Activated gamma-delta T cell treated with anti-CD3 and anti-CD28 coated beads, Interleukin-2, amount 50 U/mL, for 16 hours (primary cell): ENCODE results near the gene RFLNA.

ENCODE experiments used
- DNase-seq: peaks from one replicate; pipeline ENCODE4 v3.0.0-alpha.2; 2020; ENCODE audit warnings: low read depth

The RFLNA gene, protein sequence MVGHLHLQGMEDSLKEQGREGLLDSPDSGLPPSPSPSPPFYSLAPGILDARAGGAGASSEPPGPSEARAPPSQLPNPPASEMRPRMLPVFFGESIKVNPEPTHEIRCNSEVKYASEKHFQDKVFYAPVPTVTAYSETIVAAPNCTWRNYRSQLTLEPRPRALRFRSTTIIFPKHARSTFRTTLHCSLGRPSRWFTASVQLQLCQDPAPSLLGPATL

DNA sequence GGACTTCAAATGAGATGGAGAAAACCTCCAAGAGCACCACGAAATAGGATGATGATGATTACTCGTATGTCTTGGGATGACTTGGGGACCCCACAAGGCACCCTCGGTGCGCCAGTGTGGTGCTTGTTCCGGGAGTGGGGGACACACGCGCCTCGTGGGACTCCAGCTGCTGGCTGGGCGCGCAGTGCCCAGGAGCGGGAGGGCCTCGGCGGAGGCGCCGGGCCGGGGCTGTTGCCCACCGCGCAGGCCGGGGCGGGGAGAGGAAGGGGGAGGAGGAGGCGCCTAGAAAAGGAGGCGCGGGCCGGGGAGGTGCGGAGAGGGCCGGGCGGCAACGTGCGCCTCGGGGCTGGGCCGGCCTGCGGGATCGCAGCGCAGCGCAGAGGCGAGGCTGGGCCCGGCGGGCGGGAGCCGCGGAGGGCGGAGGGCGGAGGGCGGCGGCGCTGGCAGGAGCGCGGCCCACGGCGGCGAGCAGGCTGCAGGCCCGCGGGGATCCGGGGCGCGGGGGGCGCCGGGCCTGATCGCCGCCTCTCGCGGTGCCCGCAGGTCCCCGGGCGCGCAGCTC is at the start of gene RFLNA:
RFLNA (plus strand) TSS at position 314 of the 562 bp plus-strand sequence. CDS start 337 bp downstream, outside the sequence.
- no peak for DNase-seq

DNA sequence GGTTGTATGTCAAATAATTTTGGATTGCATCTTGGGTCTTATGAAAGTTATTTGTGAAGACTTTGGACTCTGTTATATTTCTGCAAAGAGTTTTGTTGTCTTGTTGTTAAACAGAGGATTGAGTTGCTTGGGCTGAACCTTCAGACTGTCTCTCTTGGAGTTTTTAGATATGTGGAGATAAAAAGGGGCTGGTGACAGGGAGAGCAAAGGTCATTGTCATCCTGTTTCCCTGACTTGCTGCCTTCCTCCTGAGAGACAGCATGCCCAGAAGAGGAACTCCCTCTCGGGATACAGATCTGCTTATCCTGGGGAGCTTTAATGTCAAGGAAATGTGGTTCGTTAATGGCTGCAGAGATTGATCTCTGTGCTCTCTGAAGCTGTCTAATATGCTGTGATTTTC is 47.6 kb upstream of the RFLNA start:
- no peak for DNase-seq

DNA sequence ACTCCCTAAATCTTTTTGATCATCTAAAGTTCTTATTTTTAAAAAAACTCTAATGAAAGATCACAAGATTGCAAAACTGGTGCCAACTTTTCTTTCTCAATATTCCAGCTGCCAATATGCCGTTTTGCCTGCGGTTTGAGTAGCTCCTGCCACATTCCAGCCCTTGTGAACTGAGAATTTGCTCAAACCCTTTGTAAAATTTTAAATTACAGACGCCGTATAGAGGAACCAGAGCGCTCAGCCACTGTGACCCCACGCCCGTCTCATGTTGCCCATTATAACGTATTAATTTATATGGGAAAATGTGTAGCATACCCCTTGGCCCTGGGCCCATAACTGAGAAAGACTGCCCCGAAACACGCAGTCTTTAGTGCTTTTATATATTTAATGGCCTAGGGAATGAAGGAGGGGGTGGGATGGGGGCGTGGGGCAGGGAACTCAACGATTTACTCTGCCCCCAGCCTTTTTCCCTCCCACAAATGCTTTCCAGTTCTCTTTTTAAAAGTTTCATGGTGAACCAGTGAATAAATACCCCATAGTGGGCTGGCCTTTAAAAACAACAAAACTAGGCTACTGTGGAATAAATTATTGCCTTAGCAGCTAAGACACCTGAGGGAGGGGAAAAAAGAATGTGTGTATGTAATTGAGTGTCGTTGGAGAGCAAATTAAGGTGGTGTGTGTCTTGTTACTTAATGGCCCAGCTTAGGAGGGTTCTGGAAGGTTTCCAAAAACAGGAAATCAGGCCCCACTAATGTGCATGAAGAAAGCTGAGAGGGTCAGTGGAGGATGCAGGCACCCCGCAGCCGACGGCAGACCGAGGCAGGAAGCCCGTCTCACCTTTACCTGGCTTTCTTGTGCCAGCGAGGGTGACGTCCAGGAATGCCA is 45.7 kb upstream of the RFLNA start:
- DNase-seq, result no peak

DNA sequence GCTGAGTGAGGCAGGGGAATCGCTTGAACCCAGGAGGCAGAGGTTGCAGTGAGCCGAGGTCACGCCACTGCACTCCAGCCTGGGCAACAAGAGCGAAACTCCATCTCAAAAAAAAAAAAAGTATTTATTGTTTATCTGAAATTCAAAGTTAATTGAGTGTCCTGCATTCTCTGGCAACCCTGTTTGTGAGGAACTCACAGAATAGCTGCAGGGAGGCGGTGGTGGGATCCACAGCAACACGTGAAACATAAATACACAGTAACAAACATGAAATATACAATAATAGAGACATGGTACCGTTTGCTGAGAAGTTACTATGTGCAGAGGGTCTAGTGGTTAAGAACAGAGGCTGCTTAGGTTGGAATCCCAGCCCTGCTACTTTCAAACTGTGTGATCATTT is 43.7 kb upstream of the RFLNA start:
- DNase-seq, result no peak

DNA sequence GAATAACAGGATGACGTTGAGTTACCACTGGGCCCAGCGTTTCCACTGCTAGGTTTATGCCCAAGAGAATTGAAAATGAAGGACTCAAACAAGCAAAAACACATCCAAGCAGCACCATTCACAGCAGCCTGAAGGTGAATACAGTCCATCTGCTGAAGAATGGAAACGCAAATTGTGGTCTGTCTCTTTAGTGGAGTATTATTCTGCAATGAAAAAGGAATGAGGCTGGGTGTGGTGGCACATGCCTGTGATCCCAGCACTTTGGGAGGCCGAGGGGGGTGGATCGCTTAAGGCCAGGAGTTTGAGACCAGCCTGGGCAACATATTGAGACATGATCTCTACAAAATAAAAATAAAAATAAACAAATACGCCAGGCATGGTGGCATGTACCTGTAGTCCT is 41.9 kb upstream of the RFLNA start:
- no peak for DNase-seq

DNA sequence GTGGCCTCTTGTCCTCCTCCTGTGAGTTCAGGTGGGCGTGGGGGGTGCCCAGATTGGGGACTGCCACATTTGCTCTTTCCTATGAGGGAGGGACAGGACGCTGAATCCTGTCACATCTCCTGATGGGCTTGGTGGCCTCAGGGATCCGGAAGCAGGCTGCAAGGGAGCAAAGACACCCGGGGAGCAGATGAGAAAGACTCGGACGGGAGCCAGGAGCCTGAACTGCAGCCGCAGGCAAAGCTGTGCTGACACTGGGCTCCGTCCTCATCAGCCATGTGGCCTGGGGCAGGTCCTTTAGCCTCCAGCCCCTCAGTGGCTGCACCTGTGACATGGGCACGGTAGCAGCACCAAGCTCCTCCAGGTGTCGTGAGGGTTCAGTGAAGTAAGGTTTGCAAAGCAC is 40.8 kb upstream of the RFLNA start:
- no peak for DNase-seq

DNA sequence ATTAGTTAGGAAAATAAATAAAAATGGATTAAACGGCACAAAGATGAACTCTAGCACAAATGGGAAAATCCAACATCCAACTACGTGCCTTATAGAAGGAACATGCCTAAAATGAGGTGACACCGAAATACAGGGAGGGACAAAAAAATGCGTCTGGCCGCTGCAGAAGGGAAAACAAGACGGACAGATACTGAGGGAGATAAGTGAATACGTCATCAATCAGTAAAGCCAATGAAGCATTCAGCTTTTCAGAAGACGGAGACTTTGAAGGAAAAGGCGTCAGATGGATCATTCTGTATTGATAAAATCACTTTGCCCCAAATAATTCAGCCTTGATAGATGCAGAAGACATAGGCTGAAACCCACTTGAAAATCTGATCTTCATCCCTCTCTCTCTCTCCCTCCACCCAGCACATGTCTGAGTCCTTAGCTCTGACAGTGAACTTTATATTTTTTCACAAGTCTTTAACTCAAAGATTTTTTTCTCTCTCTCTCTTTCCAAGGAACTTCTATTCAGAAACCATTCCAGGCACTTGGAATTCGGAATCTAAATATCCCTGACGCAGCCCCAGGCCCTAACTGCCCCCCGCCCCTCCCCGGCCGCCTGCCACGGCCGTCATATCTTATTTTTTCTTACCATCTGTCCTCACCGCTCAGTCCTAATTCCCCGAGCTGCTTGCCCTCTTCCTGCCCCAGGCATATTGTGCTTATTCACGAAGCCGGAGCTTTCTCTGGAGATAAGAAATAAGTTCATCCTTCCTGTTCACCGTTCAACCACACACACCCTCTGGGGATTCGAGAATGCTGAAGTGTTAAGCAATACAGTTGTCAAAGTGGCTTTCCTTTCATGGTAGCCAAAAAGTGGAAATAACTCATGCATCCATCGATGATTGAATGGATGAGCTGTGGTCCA is 35.5 kb upstream of the RFLNA start:
- DNase-seq, result no peak

DNA sequence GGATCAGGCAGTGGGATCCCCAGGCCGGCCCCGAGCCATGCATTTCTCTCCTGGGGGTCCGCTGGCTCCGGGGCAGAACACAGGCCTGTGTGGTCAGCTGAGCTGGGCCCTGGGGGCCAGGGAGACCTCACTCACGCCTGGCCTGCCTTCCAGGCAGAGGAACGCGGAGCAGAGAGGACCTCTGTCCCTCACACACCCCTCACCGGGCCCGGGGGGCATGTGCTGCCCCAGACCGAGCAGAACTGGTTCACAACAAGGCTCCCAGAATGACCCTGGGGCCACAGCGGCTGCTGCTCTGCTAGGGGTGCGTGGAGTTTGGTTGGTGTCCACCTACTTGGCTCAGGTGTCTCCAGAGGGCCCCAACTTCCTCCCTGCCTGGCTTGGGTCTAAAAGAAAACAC is 33.0 kb upstream of the RFLNA start:
- no peak for DNase-seq

DNA sequence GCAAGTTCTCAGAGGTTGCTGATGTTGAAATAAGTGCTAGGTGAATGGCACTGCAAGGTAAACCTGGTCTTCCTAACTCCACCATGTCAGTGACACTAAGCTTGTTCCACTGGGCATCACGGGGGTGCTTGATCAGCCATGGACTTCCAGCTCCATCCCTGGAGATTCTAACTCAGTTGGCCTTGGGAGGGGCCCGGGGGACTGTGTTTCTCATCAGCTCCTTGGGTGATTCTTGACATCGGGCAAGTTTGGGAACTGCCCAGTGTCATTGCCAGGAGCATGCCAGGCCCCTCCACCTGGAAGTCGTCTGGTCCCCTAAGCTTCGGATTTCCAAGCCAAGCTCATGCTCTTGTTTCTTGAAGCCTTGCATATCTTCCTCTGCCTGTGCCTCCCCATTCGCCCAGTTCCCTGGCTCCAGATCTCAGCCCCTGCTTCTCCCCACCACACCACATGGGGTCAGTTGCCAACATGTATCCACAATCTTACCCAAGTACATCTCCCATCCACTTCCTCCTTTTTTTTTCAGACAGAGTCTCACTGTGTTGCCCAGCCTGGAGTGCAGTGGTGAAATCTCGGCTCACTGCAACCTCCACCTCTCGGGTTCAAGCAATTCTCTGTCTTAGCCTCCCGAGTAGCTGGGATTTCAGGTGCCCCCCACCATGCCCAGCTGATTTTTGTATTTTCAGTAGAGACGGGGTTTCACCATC is 30.7 kb upstream of the RFLNA start:
- no peak for DNase-seq

DNA sequence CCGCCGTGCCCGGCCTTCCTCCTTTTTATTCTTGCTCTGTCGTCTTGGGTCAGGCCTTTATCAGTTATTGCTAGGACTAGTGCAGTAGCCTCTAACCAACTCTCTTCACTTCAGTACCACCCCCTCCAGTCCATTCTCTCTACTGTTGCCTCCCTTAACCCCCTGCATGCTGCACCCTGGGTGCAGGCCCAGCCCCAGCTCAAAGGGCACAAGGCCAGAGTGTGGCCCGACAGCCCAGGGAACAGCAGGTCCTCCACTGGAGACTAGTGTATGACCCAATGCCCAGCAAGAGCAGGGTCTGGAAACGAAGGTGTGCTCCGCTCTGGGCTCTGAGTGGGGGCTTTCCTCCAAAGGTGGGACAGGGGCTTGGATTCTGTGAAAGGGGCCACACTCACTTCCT is 30.0 kb upstream of the RFLNA start:
- DNase-seq, result no peak

DNA sequence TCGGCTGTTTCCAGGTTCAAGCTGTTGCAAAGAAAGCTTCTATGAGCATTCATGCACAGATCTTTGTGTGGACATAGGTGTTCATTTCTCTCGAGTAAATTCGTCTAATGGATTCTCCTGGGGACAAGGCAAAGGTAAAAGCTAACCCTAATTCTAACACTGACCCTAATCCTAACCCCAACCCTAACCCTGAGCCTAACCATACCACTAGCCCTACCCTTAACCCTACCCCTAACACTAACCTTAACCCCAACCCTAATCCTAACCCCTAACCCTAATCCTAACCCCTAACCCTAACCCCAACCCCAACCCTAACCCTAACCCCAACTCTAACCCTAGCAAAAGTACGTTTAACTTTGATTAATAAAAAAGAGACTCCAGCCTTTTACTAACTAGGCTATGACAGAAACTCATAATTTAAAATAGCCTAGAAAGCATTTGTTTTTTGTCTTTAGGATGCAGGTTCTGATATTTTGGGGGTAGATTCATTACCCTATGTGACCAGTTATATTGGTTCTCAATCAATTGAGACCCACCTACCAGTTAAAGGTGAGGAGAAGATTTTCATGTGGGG is 27.6 kb upstream of the RFLNA start:
- no peak for DNase-seq

DNA sequence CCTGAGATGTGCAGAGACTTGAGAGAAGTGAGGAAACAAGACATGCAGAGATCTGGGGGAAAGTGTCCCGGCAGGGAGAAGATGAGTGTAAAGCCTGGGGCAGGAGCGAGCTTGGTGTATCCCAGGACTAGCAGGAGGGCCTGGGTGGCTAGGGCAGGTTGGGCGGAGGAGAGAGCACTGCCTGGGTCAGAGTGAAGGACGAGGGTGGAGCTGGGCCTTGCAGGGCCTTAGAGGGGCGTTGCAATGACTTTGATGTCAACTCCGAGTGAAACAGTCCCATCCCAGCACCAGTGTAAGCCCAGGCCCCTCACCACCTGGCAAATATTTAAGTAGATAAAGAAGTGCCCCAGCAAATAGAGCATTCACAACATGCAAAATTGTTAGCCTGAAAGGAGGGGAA is 24.2 kb upstream of the RFLNA start:
- no peak for DNase-seq

DNA sequence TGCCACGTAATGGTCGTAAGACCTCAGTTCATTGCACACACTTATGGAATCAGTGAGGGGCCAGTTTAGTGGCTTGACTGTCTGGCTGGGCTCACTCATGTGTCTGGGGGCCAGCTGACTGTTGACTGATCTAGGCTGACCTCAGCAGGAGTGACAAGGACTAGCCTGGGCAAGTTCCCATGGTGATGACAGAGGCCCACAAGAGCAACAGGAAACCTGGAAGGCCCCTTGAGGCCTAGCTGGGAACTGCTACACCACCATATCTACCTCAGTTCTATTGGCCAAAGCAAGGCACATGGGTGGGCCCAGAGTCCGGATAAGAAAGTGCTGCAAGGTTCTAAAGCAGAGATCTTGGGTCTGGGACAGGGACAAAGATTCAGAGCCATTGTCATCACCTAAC is 21.3 kb upstream of the RFLNA start:
- DNase-seq, result no peak

DNA sequence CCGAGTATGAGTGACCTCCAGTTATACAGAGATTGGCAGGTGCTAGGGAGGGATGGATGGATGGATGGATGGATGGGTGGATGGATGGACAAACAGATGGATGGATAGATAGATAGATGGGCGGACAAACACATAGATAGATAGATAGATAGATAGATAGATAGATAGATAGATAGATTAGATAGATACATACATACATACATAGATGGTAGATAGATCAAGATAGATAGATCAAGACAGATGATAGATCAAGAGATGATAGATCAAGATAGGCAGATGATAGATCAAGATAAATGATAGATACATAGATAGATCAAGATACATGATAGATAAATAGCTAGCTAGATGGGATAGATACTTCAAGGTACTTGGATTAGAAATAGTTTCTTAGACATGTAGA is 18.6 kb upstream of the RFLNA start:
- DNase-seq, result no peak

DNA sequence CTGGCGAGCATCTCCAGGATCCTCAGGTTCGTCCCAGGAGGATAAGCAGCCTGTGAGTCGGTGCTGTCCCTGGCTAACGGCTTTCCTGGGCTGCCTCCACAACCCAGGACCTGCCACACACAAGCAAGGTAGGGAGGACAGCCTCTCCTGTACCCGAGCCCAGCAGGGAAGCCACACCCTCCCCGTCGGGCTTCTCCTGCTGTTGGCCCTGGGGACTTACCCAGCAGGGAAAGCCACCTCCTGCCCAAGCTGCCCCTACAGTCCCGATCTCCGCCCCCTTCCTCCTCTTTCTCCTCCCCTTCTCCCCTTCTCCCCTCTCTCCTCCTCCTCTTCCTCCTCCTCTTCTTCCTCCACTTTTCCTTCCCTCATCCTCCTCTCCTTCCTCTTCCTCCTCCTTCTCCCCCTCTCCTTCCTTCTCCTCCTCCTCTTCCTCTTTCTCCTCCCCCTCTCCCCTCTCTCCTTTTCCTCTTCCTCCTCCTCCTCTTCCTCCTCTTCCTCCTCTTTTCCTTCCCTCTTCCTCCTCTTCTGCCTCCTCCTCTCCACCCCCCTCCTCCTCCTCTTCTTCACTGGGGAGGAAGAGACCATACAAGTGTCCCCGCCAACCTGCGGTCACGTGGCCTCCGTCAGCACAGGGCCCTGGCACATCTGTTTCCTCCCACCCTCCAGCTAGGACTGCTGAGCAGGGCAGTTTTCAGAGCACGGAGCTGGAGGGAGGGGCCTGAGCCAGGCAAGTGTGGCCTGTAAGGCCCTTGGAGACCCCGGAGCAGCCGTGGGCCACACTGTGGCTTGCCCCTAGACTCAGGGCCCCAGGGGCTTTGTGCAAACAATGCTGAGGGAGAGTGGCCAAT is 17.3 kb upstream of the RFLNA start:
- no peak for DNase-seq

DNA sequence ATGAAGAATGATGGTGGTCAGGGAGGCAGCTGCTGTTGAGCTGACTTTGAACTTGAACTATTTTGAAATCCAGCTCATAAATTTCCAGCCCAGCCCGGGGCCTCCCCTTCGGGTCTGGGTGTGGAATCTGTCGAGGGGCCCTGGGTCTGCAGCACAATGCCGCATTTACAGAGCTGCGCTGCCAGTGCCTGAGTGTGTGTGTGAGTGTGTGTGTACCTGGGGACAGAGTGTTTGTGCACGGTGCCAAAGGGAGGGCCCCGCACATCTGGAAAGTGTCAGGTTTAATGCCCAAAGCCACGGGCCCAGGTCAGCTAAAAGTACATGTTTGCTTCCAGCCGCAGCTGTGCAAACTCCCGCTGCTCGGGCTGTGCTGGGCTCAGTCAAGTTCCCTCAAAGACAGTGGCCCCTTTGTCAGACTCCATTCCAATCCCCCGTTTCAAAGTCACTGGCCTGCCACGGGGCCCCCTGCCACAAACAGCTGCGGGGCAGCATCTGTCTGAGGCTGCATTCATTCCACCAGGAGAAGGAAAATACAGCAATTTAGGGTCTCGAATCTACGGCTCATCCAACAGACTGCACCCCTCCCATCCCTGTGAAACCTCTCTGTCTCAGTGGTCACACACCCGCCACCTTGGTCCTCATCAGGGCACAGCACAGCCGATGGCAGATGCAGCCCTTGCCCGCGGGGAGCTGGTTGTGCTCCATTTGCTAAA is 16.3 kb upstream of the RFLNA start:
- no peak for DNase-seq

DNA sequence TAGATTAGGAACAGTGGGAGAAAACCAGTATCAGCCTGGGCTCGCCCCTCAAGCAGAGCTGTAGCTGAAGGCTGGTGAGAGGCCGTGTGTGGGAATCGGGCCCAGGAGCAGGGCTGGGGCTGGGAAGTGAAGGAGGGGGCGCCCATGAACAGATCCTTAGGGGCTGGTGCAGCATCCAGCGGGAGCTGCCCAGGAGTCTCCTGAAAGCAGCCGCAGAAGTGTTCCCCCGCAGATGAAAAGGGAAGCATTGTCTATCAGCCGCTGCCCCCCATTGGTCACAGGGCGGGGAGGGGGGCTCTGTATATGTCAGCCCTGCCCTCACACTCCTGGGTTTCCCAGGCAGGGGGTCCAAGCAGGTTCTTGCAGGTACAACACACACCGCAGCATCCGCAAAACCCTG is 15.6 kb upstream of the RFLNA start:
- DNase-seq, result no peak

DNA sequence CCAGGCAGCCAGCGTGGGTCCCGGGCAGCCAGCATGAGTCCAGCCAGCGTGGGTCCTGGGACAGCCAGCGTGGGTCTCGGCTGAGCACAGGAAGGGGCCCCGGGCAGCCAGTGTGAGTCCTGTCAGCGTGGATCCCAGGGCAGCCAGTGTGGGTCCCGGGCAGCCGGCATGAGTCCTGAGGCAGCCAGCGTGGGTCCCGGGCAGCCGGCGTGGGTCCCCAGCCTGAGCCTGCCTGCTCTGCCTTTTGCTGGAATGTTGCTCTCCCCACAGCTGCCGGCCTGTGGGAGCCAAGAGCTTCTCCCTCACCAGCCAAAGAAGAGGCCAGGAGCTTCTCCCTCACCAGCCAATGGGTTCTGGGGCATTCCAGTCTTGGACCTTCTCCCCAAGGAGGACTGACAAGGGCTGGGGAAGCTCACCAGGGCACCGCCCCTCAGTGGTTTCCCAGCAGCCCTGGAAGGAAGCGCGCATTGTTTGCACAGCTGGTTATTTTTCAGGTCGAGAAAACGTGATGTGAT is 15.0 kb upstream of the RFLNA start:
- DNase-seq, result no peak

DNA sequence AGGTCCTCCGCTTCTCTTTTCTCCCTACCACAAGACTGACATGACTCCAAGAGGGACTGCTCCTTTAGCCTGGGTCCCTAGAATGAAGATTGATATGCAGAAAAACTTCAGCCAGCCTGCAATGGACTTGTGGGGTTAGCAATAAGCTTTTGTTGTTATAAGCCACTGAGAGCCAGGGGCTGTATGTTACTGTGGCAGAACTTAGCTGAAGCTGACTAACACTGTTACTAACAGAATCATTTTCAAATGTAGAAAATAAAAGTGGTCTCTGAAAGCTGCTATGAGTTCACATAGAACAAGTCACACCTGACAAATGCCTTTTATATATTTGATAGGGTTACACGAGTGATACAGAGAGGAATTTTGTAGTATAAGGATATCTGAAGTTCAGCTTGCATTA is 13.6 kb upstream of the RFLNA start:
- DNase-seq, result no peak

DNA sequence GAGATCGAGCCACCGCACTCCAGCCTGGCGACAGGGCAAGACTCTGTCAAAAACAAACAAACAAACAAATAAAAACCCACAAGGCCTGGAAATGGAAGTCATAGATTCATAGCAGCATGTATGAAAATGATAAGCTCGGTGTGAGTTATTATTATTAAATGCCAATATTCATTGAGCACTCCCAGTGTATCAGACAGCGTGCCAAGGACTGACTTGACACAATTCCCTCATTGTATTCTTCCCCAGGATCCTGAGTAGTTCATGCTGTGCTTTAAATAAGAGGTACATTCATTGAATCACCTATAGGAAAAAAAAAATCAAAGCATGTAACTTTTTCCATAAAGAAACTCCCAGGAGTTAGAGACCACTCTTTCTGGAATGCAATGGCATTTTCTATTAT is 12.6 kb upstream of the RFLNA start:
- no peak for DNase-seq
